ENCODE measurements around the gene PTK7.

DNA sequence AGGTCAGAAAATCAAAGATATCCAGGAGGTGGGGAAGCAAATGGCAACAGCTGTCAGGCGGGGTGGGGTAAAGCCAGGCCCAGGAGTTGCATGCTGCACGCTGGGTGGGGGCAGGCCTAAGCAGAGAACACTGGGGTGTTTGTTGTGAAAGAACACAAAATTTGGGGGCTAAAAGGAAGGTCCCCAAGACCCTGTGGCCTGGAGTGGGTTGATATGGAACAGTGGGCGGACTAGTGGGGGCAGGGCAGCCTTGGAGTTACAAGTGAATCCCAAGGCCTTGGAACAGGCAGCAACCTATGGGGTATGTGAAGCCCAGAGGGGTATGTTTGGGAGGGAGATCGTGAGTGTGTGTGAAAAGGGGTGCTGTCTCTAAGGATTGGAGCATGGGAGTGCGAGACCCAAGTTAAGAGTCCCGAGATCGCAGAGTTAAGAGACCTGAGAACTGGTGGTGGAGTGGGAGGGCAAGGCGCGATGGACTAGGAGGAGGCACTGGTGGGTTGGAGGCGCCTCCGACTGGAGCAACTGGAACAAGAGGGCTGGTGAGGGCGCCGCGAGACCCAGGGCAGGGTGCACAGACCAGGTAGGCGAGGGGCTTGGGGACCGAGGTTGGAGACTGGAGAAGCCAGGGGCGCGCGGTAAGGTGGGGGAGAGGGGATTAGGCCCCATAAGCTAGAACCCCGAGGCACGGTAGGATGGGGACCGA is 23.1 kb upstream of the PTK7 start:
- no peak for TF ChIP-seq GATA3 (IDR thresholded peaks at IDR 0.05; ENCODE audit: low read depth, low read length)
- no peak for TF ChIP-seq GATA2 (IDR thresholded peaks at IDR 0.05; ENCODE audit: low read depth, low read length)
